Sciatic nerve (tissue), 2 donors: Measurements from ENCODE around the gene PTPRT. TPM values are rescaled to one million over a fixed set of nuclear protein-coding genes. Genes with fewer than 3 reads are reported as not detected.

ENCODE experiments used
- ATAC-seq: fragments of 200-7000 bp; cut with Tn5 transposase; one replicate; pipeline ENCODE4 v1.9.1; 2020; ENCODE audit warnings: mild to moderate bottlenecking, moderate library complexity
- DNase-seq: peaks from one replicate; pipeline ENCODE4 v3.0.0-alpha.2; 2020; ENCODE audit warnings: low spot score
- intact Hi-C: fragments of 100-400 bp; cut with DNase I; formaldehyde crosslinking; loops from one replicate; pipeline ENCODE4 v1.14.2; 2022
- total RNA-seq: library from RNA; stranded (reverse); fragmentation: NEBNext Ultra II Directional; extraction: Animal tissue kit (Norgen Biotek cat#: 25700); gene quantifications from one replicate; pipeline ENCODE4 v1.2.1, GENCODE V29; 2021
- donor health status: DM: no; HTN: no; CAD: no.
- donor health status: DM: no; HTN: no; CAD: no.

The PTPRT gene
- total RNA-seq, 1 donor from 2014 or later, result 0.45 TPM

GRCh38 chr20:42708266-42708665 is 481.4 kb downstream of the PTPRT start:
- no peak for DNase-seq
- ATAC-seq, result no peak
- intact Hi-C loops, result no loop called here

GRCh38 chr20:42706759-42707158 is 482.9 kb downstream of the PTPRT start:
- ATAC-seq (no peak), DNase-seq (no peak)
- intact Hi-C loops, result no loop called here

GRCh38 chr20:42705550-42705949 is 484.2 kb downstream of the PTPRT start:
- intact Hi-C loops, result no loop called here
- ATAC-seq (no peak), DNase-seq (no peak)

GRCh38 chr20:42703744-42704143 is 486.0 kb downstream of the PTPRT start:
- intact Hi-C loops, result no loop called here
- ATAC-seq (no peak), DNase-seq (no peak)

- DNase-seq, result no peak
- intact Hi-C loops, result no loop called here
- ATAC-seq, result no peak
Measured at GRCh38 chr20:42701948-42702347, 487.8 kb downstream of the PTPRT start.

- DNase-seq (no peak), ATAC-seq (peak; percentile 70)
- intact Hi-C loops, result no loop called here
Measured at GRCh38 chr20:42700372-42700771, 489.3 kb downstream of the PTPRT start.

- intact Hi-C loops, result no loop called here
- ATAC-seq (no peak), DNase-seq (no peak)
Measured at GRCh38 chr20:42697962-42698361, 491.7 kb downstream of the PTPRT start.

GRCh38 chr20:42690842-42691437 is 498.8 kb downstream of the PTPRT start:
- DNase-seq, result no peak
- intact Hi-C loops, result no loop called here
- no peak for ATAC-seq

GRCh38 chr20:42688576-42688975 is 501.1 kb downstream of the PTPRT start:
- intact Hi-C loops, result no loop called here
- ATAC-seq, result no peak
- DNase-seq, result no peak

GRCh38 chr20:42686057-42686456 is 503.6 kb downstream of the PTPRT start:
- ATAC-seq, result no peak
- intact Hi-C loops, result no loop called here

GRCh38 chr20:42678895-42679294 is 510.8 kb downstream of the PTPRT start:
- ATAC-seq, result no peak
- intact Hi-C loops, result no loop called here
- no peak for DNase-seq

More at GRCh38 chr20:42686057-42686456, 503.6 kb downstream of the PTPRT start:
- DNase-seq, result no peak

GRCh38 chr20:42656130-42656529 is 533.6 kb downstream of the PTPRT start:
- no peak for DNase-seq
- intact Hi-C loops, result no loop called here
- ATAC-seq, result no peak

GRCh38 chr20:42652266-42652665 is 537.4 kb downstream of the PTPRT start:
- ATAC-seq (peak; percentile 44), DNase-seq (no peak)
- intact Hi-C loops, result no loop called here

GRCh38 chr20:42650191-42650746 is 539.4 kb downstream of the PTPRT start:
- DNase-seq, result no peak
- no peak for ATAC-seq
- intact Hi-C loops, result no loop called here

- intact Hi-C loops, result no loop called here
- ATAC-seq (no peak), DNase-seq (no peak)
Measured at GRCh38 chr20:42649748-42650147, 540.0 kb downstream of the PTPRT start.

GRCh38 chr20:42646250-42646649 is 543.5 kb downstream of the PTPRT start:
- DNase-seq, result no peak
- no peak for ATAC-seq
- intact Hi-C loops, result no loop called here

GRCh38 chr20:42641886-42642285 is 547.8 kb downstream of the PTPRT start:
- DNase-seq (no peak), ATAC-seq (no peak)
- intact Hi-C loops, result no loop called here

- intact Hi-C loops, result no loop called here
- DNase-seq (no peak), ATAC-seq (no peak)
Measured at GRCh38 chr20:42639140-42639539, 550.6 kb downstream of the PTPRT start.

- ATAC-seq, result no peak
- DNase-seq, result no peak
- intact Hi-C loops, result no loop called here
Measured at GRCh38 chr20:42635699-42636411, 553.9 kb downstream of the PTPRT start.

- ATAC-seq (no peak), DNase-seq (no peak)
- intact Hi-C loops, result no loop called here
Measured at GRCh38 chr20:42634156-42634555, 555.5 kb downstream of the PTPRT start.

GRCh38 chr20:42628683-42629082 is 561.0 kb downstream of the PTPRT start:
- intact Hi-C loops, result no loop called here
- DNase-seq, result no peak
- ATAC-seq, result no peak
